WI38 (cell line): ENCODE results near the gene DHRSX.
"Not testable (repeated sequence)": the region's sequence is repeated elsewhere in the genome, so short reads cannot be mapped to it uniquely, and the experiment has no call there.

ENCODE experiments used
- H3K4me3 ChIP-seq: 2 replicates; pipeline ENCODE4 v1.5.1; 2011; ENCODE audit warnings: low read depth, mild to moderate bottlenecking, control low read depth, low read length
- TF ChIP-seq, protein P1 (sequence below): IDR thresholded peaks from 2 replicates; pipeline ENCODE4 v1.5.1; 2012; ENCODE audit warnings: low read depth, mild to moderate bottlenecking, control low read depth, low read length

DHRSX gene

DNA sequence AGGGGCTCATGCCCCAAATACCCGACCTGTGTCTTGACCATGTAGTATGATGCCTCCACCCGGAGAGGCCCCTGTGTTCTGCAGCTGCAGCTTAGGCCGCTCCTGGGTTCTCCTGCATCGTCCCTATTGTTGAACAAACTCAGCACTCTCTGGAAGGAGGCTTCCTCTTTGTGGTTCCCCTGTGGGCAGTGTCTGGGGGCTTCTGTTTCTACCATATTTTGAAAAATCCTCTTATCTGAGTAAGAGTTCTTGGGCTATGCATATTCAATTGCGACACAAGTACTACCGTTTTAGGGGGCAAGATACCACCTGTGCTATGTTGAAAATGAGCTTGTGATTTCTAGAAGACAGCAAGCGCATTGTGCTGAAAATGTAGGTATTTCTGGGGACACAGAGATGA, 276.6 kb downstream of the DHRSX start:
- TF ChIP-seq, protein P1, sequence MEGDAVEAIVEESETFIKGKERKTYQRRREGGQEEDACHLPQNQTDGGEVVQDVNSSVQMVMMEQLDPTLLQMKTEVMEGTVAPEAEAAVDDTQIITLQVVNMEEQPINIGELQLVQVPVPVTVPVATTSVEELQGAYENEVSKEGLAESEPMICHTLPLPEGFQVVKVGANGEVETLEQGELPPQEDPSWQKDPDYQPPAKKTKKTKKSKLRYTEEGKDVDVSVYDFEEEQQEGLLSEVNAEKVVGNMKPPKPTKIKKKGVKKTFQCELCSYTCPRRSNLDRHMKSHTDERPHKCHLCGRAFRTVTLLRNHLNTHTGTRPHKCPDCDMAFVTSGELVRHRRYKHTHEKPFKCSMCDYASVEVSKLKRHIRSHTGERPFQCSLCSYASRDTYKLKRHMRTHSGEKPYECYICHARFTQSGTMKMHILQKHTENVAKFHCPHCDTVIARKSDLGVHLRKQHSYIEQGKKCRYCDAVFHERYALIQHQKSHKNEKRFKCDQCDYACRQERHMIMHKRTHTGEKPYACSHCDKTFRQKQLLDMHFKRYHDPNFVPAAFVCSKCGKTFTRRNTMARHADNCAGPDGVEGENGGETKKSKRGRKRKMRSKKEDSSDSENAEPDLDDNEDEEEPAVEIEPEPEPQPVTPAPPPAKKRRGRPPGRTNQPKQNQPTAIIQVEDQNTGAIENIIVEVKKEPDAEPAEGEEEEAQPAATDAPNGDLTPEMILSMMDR, result no peak
- no peak overlapping the region for H3K4me3 ChIP-seq

DNA sequence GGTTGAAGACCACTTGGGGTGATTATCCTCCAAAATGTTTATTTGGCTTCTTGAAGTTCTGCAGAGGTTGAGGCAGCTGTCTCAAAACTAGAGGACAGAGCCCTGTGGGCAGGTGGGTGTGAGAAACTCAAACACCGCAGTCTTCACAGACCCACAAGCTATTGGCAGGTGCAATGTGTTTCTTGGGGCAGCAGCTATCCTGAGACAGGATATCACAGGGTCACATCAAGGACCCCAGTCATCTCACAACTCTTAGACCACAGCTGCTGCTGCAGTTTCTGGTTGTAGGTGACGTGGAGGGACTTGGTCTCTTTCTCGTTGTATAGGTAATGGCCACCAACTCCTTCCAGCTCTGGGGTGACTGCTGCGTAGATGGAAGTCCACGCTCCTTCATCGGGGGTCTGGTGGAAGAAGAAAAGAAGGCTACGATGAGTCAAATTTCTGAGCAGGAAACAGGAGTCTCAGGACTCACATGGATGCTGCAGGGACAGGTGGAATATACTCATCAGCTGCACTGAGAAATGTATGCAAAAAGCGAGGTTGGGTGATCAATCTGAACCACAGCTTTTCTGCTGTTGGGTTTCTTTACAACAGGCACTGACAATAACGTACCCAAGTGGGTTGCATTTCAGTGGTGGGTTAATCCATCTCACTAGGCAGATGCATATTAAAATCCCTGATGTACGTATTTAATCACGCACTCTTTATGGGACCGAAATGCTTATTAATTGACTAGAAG, 279.8 kb downstream of the DHRSX start:
- TF ChIP-seq, protein P1, result no peak
- no peak overlapping the region for H3K4me3 ChIP-seq

DNA sequence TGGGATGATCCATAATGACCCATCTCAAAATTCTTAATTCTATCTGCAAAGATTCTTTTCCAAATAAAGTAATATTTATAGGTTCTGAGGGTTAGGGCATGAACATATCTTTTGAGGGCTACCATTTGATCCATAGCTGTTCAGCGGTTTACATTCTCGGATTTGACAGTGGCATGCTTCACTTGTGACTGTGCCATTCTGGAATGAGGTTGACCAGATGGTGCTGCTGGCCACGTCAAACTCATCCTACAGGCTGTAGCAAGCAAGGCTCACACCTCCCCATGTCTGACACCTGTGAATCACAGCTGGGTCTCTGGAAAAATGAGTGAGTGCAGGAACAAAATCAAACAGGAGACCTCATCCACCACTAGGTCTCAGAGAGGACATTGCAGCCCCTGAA, 280.5 kb downstream of the DHRSX start:
- TF ChIP-seq, protein P1, result no peak
- no peak overlapping the region for H3K4me3 ChIP-seq

- H3K4me3 ChIP-seq, result not testable (repeated sequence)
Observed at GRCh38 chrX:2214138-2214823, 286.5 kb downstream of the DHRSX start.

- not testable (repeated sequence) for H3K4me3 ChIP-seq
Observed at GRCh38 chrX:2211667-2212066, 289.1 kb downstream of the DHRSX start.

DNA sequence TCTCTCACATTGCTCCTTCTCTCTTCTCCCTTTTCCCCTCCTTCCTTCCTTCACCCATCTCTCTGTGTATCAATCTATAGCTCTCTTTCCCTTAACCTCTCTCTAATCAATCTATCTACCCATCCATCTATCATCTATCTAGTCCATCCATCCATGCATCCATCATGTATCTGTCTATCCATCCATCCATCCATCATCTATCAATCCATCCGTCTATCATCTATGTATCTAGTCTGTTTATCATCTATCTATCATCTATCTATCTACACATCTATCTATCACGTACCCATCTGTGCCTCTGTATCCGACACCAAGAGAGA, 307.5 kb downstream of the DHRSX start:
- TF ChIP-seq, protein P1, result no peak

GRCh38 chrX:2192584-2193272, 308.0 kb downstream of the DHRSX start:
- TF ChIP-seq, protein P1, result no peak
- no peak overlapping the region for H3K4me3 ChIP-seq

More for the DNA sequence above, 307.5 kb downstream of the DHRSX start:
- no peak overlapping the region for H3K4me3 ChIP-seq

DNA sequence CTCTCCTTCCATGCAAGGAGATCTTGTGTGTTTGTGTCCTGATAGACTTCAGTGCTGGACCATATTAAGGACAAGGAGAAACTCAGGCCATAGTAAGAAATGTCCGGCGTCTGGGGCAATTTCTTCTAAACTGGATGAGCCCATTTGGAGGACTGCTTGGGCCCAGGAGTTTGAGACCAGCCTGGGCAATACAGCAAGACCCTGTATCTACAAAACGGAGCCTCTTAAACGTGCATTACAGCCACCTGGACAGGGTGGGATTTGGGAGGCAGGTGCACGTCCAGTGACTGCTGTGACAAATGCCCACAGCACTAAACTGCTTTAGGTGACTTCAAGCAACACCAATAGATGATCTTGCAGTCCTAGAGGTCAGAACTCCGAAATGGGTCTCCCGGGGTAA, 311.9 kb downstream of the DHRSX start:
- no peak overlapping the region for H3K4me3 ChIP-seq
- TF ChIP-seq, protein P1, result no peak
